BE2C (cell line): Measurements from ENCODE around the gene ZFP30. TPM values are rescaled to one million over a fixed set of nuclear protein-coding genes. Genes with fewer than 3 reads are reported as not detected.
A peak's percentile ranks its signal among the peaks of the same experiment; 100 is the strongest.

Experiments used
- DNase-seq: peaks from one replicate; pipeline ENCODE4 v3.0.0-alpha.2; 2020
- H3K27me3 ChIP-seq: fragments of 250-450 bp; sonication (Bioruptor Pico); 2 replicates; pipeline ENCODE4 v1.5.1; 2020; ENCODE audit warnings: mild to moderate bottlenecking
- H3K36me3 ChIP-seq: fragments of 250-450 bp; sonication (Bioruptor Pico); 2 replicates; pipeline ENCODE4 v1.5.1; 2020; ENCODE audit warnings: mild to moderate bottlenecking
- H3K4me1 ChIP-seq: fragments of 250-450 bp; sonication (Bioruptor Pico); 2 replicates; pipeline ENCODE4 v1.5.1; 2020
- H3K4me3 ChIP-seq: 2 replicates; pipeline ENCODE4 v1.5.1; 2011; ENCODE audit warnings: low read depth, low read length
- H3K9me3 ChIP-seq: fragments of 250-450 bp; sonication (Bioruptor Pico); 2 replicates; pipeline ENCODE4 v1.5.1; 2020
- polyA plus RNA-seq: library from polyadenylated mRNA; unstranded; fragments of >200 nt; gene quantifications from one replicate; pipeline ENCODE4 v1.2.1, GENCODE V29; 2012; ENCODE audit warnings: low read depth, missing spikeins; ENCODE audit not compliant: insufficient read length, insufficient read depth
- TF ChIP-seq, protein P1 (sequence below): IDR thresholded peaks from 2 replicates; pipeline ENCODE4 v1.5.1; 2012; ENCODE audit warnings: mild to moderate bottlenecking, low read depth, low read length

Gene ZFP30
- polyA plus RNA-seq = 7.3 TPM

- Histone ChIP-seq H3K4me3 (peak within 1 kb of the TSS; percentile 87), H3K36me3 (no peaks in the 10 kb centered on the region), H3K27me3 (no peaks in the 10 kb centered on the region), H3K9me3 (no peaks in the 10 kb centered on the region), H3K4me1 (no peaks in the 10 kb centered on the region)
- TF ChIP-seq, protein P1, sequence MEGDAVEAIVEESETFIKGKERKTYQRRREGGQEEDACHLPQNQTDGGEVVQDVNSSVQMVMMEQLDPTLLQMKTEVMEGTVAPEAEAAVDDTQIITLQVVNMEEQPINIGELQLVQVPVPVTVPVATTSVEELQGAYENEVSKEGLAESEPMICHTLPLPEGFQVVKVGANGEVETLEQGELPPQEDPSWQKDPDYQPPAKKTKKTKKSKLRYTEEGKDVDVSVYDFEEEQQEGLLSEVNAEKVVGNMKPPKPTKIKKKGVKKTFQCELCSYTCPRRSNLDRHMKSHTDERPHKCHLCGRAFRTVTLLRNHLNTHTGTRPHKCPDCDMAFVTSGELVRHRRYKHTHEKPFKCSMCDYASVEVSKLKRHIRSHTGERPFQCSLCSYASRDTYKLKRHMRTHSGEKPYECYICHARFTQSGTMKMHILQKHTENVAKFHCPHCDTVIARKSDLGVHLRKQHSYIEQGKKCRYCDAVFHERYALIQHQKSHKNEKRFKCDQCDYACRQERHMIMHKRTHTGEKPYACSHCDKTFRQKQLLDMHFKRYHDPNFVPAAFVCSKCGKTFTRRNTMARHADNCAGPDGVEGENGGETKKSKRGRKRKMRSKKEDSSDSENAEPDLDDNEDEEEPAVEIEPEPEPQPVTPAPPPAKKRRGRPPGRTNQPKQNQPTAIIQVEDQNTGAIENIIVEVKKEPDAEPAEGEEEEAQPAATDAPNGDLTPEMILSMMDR = no peak
- peak; percentile 93 for DNase-seq
These were observed at the start of gene ZFP30 for GRCh38 chr19:37655301-37655688. TSS of gene ZFP30 (minus strand) at chr19:37655465. CDS start at chr19:37647822, 7,643 bp downstream.

DNA sequence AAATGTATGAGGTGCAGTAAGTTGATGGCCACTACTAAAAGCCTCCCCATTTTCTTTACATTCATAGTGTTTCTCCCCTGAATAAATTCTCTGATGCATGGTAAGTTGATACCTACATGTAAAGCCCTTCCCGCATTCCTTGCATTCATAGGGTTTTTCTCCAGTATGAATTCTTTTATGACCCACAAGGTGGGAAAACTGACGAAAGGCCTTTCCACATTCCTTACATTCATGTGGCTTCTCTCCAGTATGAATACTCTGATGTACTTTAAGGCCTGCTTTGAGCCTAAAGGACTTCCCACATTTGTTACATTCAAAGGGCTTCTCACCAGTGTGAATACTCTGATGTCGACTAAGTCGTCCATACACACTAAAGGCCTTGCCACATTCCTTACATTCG is 43.8 kb upstream of the ZFP30 start:
- TF ChIP-seq, protein P1 = no peak
- no peak for DNase-seq
- Histone ChIP-seq H3K4me3 (no peak overlapping the region), H3K4me1 (no peaks in the 10 kb centered on the region), H3K9me3 (no peaks in the 10 kb centered on the region; the same call in 1 of the 2 replicates), H3K36me3 (peaks cover 17% of the 10 kb centered on the region), H3K27me3 (no peaks in the 10 kb centered on the region)

- Histone ChIP-seq H3K9me3 (no peaks in the 10 kb centered on the region; the same call in none of the 2 replicates), H3K36me3 (peaks cover 17% of the 10 kb centered on the region), H3K4me1 (no peaks in the 10 kb centered on the region), H3K27me3 (no peaks in the 10 kb centered on the region), H3K4me3 (no peak overlapping the region)
- TF ChIP-seq, protein P1 = no peak
- DNase-seq = no peak
These were observed 43.0 kb upstream of the ZFP30 start for GRCh38 chr19:37698216-37698615.

GRCh38 chr19:37695144-37695899 is 40.1 kb upstream of the ZFP30 start:
- H3K36me3 ChIP-seq = peaks cover 14% of the 10 kb centered on the region
- H3K9me3 ChIP-seq = peaks cover 5% of the 10 kb centered on the region
- TF ChIP-seq, protein P1 = no peak
- DNase-seq = no peak
- H3K4me3 ChIP-seq = no peak overlapping the region
- H3K27me3 ChIP-seq = no peaks in the 10 kb centered on the region
- no peaks in the 10 kb centered on the region for H3K4me1 ChIP-seq

GRCh38 chr19:37692956-37693620 is 37.8 kb upstream of the ZFP30 start:
- TF ChIP-seq, protein P1 = no peak

More at GRCh38 chr19:37692956-37693620, 37.8 kb upstream of the ZFP30 start:
- no peak for DNase-seq
- Histone ChIP-seq H3K4me1 (no peaks in the 10 kb centered on the region), H3K9me3 (peaks cover 5% of the 10 kb centered on the region), H3K4me3 (no peak overlapping the region), H3K27me3 (no peaks in the 10 kb centered on the region), H3K36me3 (no peaks in the 10 kb centered on the region; the same call in 1 of the 2 replicates)
